WTC11 (cell line): ENCODE data around the gene MYL3. TPM values are rescaled to one million over a fixed set of nuclear protein-coding genes. Genes with fewer than 3 reads are reported as not detected.
A peak's percentile ranks its signal among the peaks of the same experiment; 100 is the strongest.

Experiments
- ATAC-seq: fragments of 200-7000 bp; cut with Tn5 transposase; 2 replicates; pipeline ENCODE4 v1.10.0; 2021; ENCODE audit warnings: mild to moderate bottlenecking, moderate library complexity
- CTCF ChIA-PET: fragments of 300-600 bp; sonication (Branson Sonifier 250); formaldehyde crosslinking; loops from one replicate; lab custom pipeline; 2021; ENCODE audit warnings: antibody characterized with exemption; lab: Charles Lee
- POLR2A ChIA-PET: fragments of 350-600 bp; sonication (Branson Sonifier 250); formaldehyde crosslinking; loops from one replicate; lab custom pipeline; 2021; ENCODE audit warnings: antibody characterized with exemption; lab: Charles Lee
- DNase-seq: peaks from one replicate; pipeline ENCODE4 v3.0.0; 2021; ENCODE audit warnings: low spot score
- H3K27ac Mint-ChIP-seq: 2 replicates; pipeline ENCODE4 v1.8.0; 2021; ENCODE audit warnings: mixed read lengths
- H3K27me3 Mint-ChIP-seq: 2 replicates; pipeline ENCODE4 v1.8.0; 2021; ENCODE audit warnings: low read depth, mild to moderate bottlenecking, moderate library complexity, mixed read lengths
- H3K36me3 Mint-ChIP-seq: 2 replicates; pipeline ENCODE4 v1.8.0; 2021; ENCODE audit warnings: mixed read lengths
- H3K4me1 Mint-ChIP-seq: 2 replicates; pipeline ENCODE4 v1.8.0; 2022; ENCODE audit warnings: mixed read lengths
- H3K4me3 Mint-ChIP-seq: 2 replicates; pipeline ENCODE4 v1.8.0; 2021; ENCODE audit warnings: mild to moderate bottlenecking, moderate library complexity, mixed read lengths
- H3K9me3 Mint-ChIP-seq: 2 replicates; pipeline ENCODE4 v1.8.0; 2021; ENCODE audit warnings: mixed read lengths
- CBFB ChIP-seq: sonication (generic); formaldehyde crosslinking; IDR thresholded peaks from 2 replicates; pipeline ENCODE4 v1.8.1; 2022; ENCODE audit warnings: mild to moderate bottlenecking, low read depth, missing genetic modification reagents
- FOXJ3 ChIP-seq: sonication (generic); formaldehyde crosslinking; IDR thresholded peaks from 2 replicates; pipeline ENCODE4 v1.9.0; 2021; ENCODE audit warnings: missing genetic modification reagents, mild to moderate bottlenecking, borderline replicate concordance
- FOXP1 ChIP-seq: sonication (generic); formaldehyde crosslinking; IDR thresholded peaks from 2 replicates; pipeline ENCODE4 v1.8.0; 2022; ENCODE audit warnings: missing genetic modification reagents, mild to moderate bottlenecking, moderate library complexity, borderline replicate concordance
- GABPB1 ChIP-seq: sonication (generic); formaldehyde crosslinking; IDR thresholded peaks from 2 replicates; pipeline ENCODE4 v1.8.1; 2023; ENCODE audit warnings: mild to moderate bottlenecking, missing genetic modification reagents
- JUN ChIP-seq: sonication (generic); formaldehyde crosslinking; IDR thresholded peaks from 2 replicates; pipeline ENCODE4 v1.8.0; 2023; ENCODE audit warnings: mild to moderate bottlenecking, missing genetic modification reagents
- MXD4 ChIP-seq: fragments of 250-450 bp; sonication (Bioruptor Pico); IDR thresholded peaks from 2 replicates; pipeline ENCODE4 v1.8.0; 2021; ENCODE audit warnings: mild to moderate bottlenecking, moderate library complexity, borderline replicate concordance
- MYBL2 ChIP-seq: sonication (generic); formaldehyde crosslinking; IDR thresholded peaks from 2 replicates; pipeline ENCODE4 v1.8.1; 2023; ENCODE audit warnings: mild to moderate bottlenecking, moderate library complexity, missing genetic modification reagents
- PRRX2 ChIP-seq: fragments of 250-450 bp; sonication (Bioruptor Pico); IDR thresholded peaks from 2 replicates; pipeline ENCODE4 v1.8.0; 2021; ENCODE audit warnings: mild to moderate bottlenecking
- SMAD4 ChIP-seq: sonication (generic); formaldehyde crosslinking; IDR thresholded peaks from 2 replicates; pipeline ENCODE4 v1.8.0; 2022; ENCODE audit warnings: mild to moderate bottlenecking, missing genetic modification reagents
- SOX15 ChIP-seq: fragments of 250-450 bp; sonication (Bioruptor Pico); IDR thresholded peaks from 2 replicates; pipeline ENCODE4 v1.9.0; 2021; ENCODE audit warnings: mild to moderate bottlenecking
- TEAD4 ChIP-seq: sonication (generic); formaldehyde crosslinking; IDR thresholded peaks from 2 replicates; pipeline ENCODE4 v1.8.0; 2022; ENCODE audit warnings: mild to moderate bottlenecking, missing genetic modification reagents
- ZNF671 ChIP-seq: fragments of 250-450 bp; sonication (Bioruptor Pico); IDR thresholded peaks from 2 replicates; pipeline ENCODE4 v1.8.0; 2021; ENCODE audit warnings: mild to moderate bottlenecking
- total RNA-seq: library from RNA; stranded (reverse); gene quantifications from 3 replicates; pipeline ENCODE4 v1.2.3, GENCODE V29; 2021
- TF ChIP-seq, protein P1 (sequence below): sonication (generic); formaldehyde crosslinking; IDR thresholded peaks from 2 replicates; pipeline ENCODE4 v1.8.0; 2022; ENCODE audit warnings: missing genetic modification reagents
- TF ChIP-seq, protein P2 (sequence below): fragments of 250-450 bp; sonication (Bioruptor Pico); IDR thresholded peaks from 2 replicates; pipeline ENCODE4 v1.9.0; 2021; ENCODE audit warnings: mild to moderate bottlenecking
- TF ChIP-seq, protein P3 (sequence below): sonication (generic); formaldehyde crosslinking; IDR thresholded peaks from 2 replicates; pipeline ENCODE4 v1.8.0; 2022; ENCODE audit warnings: mild to moderate bottlenecking, missing genetic modification reagents
- TF ChIP-seq, protein P4 (sequence below): fragments of 250-450 bp; sonication (Bioruptor Pico); IDR thresholded peaks from 2 replicates; pipeline ENCODE4 v1.8.0; 2021; ENCODE audit warnings: mild to moderate bottlenecking
- TF ChIP-seq, protein P5 (sequence below): sonication (generic); formaldehyde crosslinking; IDR thresholded peaks from 2 replicates; pipeline ENCODE4 v1.8.1; 2022; ENCODE audit warnings: low read depth, missing genetic modification reagents, borderline replicate concordance
- TF ChIP-seq, protein P6 (sequence below): fragments of 250-450 bp; sonication (Bioruptor Pico); IDR thresholded peaks from 2 replicates; pipeline ENCODE4 v1.9.0; 2021; ENCODE audit warnings: moderate library complexity, mild to moderate bottlenecking, inconsistent platforms, borderline replicate concordance
- TF ChIP-seq, protein P7 (sequence below): sonication (generic); formaldehyde crosslinking; IDR thresholded peaks from 2 replicates; pipeline ENCODE4 v1.8.1; 2022; ENCODE audit warnings: low read depth, mild to moderate bottlenecking, moderate library complexity, missing genetic modification reagents, borderline replicate concordance

Gene MYL3
- total RNA-seq, 1 experiment from 2014 or later: 0.31 TPM

DNA sequence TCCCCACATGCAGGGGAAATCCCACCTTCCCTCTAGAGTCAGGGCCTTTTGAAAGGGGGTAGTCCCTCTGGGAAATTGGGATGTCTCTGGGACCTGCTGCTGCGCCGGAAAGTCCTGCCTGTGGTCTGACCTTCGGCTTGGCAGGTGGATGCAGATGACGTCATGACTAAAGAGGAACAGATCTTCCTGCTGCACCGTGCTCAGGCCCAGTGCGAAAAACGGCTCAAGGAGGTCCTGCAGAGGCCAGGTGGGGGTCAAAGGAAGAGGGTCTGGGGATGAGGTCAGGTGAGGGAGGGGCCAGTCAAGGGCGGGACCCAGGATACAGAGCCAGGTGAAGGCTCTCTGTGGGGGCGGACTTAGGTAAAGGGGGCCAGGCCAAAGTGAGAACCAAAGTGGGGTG, 30.5 kb upstream of the MYL3 start (continued):
- TF ChIP-seq, protein P1, sequence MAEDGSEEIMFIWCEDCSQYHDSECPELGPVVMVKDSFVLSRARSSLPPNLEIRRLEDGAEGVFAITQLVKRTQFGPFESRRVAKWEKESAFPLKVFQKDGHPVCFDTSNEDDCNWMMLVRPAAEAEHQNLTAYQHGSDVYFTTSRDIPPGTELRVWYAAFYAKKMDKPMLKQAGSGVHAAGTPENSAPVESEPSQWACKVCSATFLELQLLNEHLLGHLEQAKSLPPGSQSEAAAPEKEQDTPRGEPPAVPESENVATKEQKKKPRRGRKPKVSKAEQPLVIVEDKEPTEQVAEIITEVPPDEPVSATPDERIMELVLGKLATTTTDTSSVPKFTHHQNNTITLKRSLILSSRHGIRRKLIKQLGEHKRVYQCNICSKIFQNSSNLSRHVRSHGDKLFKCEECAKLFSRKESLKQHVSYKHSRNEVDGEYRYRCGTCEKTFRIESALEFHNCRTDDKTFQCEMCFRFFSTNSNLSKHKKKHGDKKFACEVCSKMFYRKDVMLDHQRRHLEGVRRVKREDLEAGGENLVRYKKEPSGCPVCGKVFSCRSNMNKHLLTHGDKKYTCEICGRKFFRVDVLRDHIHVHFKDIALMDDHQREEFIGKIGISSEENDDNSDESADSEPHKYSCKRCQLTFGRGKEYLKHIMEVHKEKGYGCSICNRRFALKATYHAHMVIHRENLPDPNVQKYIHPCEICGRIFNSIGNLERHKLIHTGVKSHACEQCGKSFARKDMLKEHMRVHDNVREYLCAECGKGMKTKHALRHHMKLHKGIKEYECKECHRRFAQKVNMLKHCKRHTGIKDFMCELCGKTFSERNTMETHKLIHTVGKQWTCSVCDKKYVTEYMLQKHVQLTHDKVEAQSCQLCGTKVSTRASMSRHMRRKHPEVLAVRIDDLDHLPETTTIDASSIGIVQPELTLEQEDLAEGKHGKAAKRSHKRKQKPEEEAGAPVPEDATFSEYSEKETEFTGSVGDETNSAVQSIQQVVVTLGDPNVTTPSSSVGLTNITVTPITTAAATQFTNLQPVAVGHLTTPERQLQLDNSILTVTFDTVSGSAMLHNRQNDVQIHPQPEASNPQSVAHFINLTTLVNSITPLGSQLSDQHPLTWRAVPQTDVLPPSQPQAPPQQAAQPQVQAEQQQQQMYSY (CRISPR knock-in tag): no peak
- no peak for TF ChIP-seq MYBL2 (CRISPR knock-in tag)
- no peak for TF ChIP-seq TEAD4 (CRISPR knock-in tag)
- TF ChIP-seq GABPB1 (CRISPR knock-in tag): no peak
- no peak for TF ChIP-seq PRRX2 (CRISPR knock-in tag)
- TF ChIP-seq, protein P2, sequence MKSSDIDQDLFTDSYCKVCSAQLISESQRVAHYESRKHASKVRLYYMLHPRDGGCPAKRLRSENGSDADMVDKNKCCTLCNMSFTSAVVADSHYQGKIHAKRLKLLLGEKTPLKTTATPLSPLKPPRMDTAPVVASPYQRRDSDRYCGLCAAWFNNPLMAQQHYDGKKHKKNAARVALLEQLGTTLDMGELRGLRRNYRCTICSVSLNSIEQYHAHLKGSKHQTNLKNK (CRISPR knock-in tag): no peak
- no peak for TF ChIP-seq SOX15 (CRISPR knock-in tag)
- no peak for TF ChIP-seq SMAD4 (CRISPR knock-in tag)
- TF ChIP-seq ZNF671 (CRISPR knock-in tag): no peak
- TF ChIP-seq, all 79 proteins: peak for 0

DNA sequence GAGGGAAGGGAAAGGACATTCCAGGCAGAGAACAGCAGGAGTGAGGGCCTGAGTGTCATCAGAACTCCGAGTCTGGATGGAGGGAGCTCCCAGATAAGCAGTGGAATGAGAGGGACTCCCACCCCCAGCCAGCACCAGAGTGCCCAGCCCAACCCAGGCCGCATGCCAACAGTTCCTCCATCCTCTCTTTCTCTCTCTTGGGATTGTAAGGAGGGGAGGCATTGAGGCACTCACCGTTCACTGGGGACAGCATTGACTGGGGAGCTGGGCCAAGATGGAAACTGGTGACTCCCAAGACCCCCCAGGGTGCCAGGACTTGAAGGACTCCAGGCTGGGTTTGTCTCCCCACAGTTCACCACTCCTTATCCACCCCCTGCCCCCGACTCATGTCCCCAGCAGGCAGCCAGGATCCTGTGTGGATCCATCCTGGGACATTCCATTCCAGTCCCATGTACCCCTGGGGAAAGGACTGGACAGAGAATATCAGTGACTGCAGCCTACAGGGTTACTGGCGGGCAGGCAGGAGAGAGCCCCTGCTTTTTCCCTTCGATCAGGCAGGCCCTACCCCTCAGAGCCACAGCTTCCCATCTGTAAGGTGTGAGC, 30.0 kb upstream of the MYL3 start:
- H3K36me3 Mint-ChIP-seq: no peaks in the 10 kb centered on the region

More for the DNA sequence above, 30.0 kb upstream of the MYL3 start:
- POLR2A ChIA-PET: interaction anchor here (1.2 kb wide), 1 partner anchor 12 kb away, joined by 3 read pairs; no protein-coding TSS in a partner anchor
- CTCF ChIA-PET: interaction anchor here (0.7 to 2.7 kb wide), 10 partner anchors 10 to 609 kb away, joined by 3 to 13 read pairs (median 6); partner anchors contain the start of gene PRSS50
- DNase-seq (no peak), ATAC-seq (peak; percentile 1; the same call in 1 of the 2 replicates)
- peaks cover 77% of the 10 kb centered on the region for H3K27me3 Mint-ChIP-seq
- H3K4me1 Mint-ChIP-seq: peaks cover 18% of the 10 kb centered on the region
- H3K9me3 Mint-ChIP-seq: no peaks in the 10 kb centered on the region
- H3K27ac Mint-ChIP-seq: no peak overlapping the region
- TF ChIP-seq MXD4 (CRISPR knock-in tag): no peak
- TF ChIP-seq, protein P3, sequence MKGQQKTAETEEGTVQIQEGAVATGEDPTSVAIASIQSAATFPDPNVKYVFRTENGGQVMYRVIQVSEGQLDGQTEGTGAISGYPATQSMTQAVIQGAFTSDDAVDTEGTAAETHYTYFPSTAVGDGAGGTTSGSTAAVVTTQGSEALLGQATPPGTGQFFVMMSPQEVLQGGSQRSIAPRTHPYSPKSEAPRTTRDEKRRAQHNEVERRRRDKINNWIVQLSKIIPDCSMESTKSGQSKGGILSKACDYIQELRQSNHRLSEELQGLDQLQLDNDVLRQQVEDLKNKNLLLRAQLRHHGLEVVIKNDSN (CRISPR knock-in tag): no peak
- no peak for TF ChIP-seq FOXJ3 (CRISPR knock-in tag)
- TF ChIP-seq, protein P4, sequence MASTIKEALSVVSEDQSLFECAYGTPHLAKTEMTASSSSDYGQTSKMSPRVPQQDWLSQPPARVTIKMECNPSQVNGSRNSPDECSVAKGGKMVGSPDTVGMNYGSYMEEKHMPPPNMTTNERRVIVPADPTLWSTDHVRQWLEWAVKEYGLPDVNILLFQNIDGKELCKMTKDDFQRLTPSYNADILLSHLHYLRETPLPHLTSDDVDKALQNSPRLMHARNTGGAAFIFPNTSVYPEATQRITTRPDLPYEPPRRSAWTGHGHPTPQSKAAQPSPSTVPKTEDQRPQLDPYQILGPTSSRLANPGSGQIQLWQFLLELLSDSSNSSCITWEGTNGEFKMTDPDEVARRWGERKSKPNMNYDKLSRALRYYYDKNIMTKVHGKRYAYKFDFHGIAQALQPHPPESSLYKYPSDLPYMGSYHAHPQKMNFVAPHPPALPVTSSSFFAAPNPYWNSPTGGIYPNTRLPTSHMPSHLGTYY (CRISPR knock-in tag): no peak
- no peak for TF ChIP-seq ZNF671 (CRISPR knock-in tag)
- no peak for TF ChIP-seq CBFB (CRISPR knock-in tag)
- TF ChIP-seq, protein P5, sequence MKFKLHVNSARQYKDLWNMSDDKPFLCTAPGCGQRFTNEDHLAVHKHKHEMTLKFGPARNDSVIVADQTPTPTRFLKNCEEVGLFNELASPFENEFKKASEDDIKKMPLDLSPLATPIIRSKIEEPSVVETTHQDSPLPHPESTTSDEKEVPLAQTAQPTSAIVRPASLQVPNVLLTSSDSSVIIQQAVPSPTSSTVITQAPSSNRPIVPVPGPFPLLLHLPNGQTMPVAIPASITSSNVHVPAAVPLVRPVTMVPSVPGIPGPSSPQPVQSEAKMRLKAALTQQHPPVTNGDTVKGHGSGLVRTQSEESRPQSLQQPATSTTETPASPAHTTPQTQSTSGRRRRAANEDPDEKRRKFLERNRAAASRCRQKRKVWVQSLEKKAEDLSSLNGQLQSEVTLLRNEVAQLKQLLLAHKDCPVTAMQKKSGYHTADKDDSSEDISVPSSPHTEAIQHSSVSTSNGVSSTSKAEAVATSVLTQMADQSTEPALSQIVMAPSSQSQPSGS (CRISPR knock-in tag): no peak
- TF ChIP-seq, protein P6, sequence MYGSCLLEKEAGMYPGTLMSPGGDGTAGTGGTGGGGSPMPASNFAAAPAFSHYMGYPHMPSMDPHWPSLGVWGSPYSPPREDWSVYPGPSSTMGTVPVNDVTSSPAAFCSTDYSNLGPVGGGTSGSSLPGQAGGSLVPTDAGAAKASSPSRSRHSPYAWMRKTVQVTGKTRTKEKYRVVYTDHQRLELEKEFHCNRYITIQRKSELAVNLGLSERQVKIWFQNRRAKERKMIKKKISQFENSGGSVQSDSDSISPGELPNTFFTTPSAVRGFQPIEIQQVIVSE: no peak
- no peak for TF ChIP-seq JUN (CRISPR knock-in tag)
- no peak for TF ChIP-seq FOXP1 (CRISPR knock-in tag)
- TF ChIP-seq, protein P7, sequence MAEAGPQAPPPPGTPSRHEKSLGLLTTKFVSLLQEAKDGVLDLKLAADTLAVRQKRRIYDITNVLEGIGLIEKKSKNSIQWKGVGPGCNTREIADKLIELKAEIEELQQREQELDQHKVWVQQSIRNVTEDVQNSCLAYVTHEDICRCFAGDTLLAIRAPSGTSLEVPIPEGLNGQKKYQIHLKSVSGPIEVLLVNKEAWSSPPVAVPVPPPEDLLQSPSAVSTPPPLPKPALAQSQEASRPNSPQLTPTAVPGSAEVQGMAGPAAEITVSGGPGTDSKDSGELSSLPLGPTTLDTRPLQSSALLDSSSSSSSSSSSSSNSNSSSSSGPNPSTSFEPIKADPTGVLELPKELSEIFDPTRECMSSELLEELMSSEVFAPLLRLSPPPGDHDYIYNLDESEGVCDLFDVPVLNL (CRISPR knock-in tag): no peak
- H3K4me3 Mint-ChIP-seq: peak overlapping the region; percentile 68
